ENCODE results near the gene PPA1. TPM values are rescaled to one million over a fixed set of nuclear protein-coding genes. Genes with fewer than 3 reads are reported as not detected.
A peak's percentile ranks its signal among the peaks of the same experiment; 100 is the strongest.

The PPA1 gene
- total and polyA plus RNA-seq, 3 experiments from 2014 or later = 122 to 368 (median 358) TPM

GRCh38 chr10:70175516-70175915 is 57.7 kb downstream of the PPA1 start:
- Mint-ChIP-seq H3K4me1 (peaks cover 26 to 32% (median 29%) of the 10 kb centered on the region in 3 donors), H3K27ac (peak overlapping the region in 3 of 8 donors; percentile 26 to 87 (median 51)), H3K27me3 (peaks cover 3% of the 10 kb centered on the region in 2 donors), H3K4me3 (peak overlapping the region in 1 of 7 donors; percentile 38), H3K36me3 (peaks cover 0 to 1% (median 0%) of the 10 kb centered on the region in 3 donors), H3K9me3 (no peaks in the 10 kb centered on the region)
- CTCF ChIA-PET = interaction anchor here (1.0 to 2.7 kb wide), 5 partner anchors 22 to 189 kb away, joined by 5 to 20 read pairs (median 6); partner anchors contain the start of gene TYSND1
- no peak for DNase-seq
- POLR2A ChIA-PET = interaction anchor here (1.3 kb wide), 1 partner anchor 12 kb away, joined by 4 read pairs; no protein-coding TSS in a partner anchor
- H3K27me3 ChIP-seq (ENCODE audit: insufficient read depth, low read length, poor library complexity, severe bottlenecking) = no peaks in the 10 kb centered on the region
- peaks cover 25% of the 10 kb centered on the region for H3K4me1 ChIP-seq (ENCODE audit: insufficient read depth, low read length)
- no peak overlapping the region for H3K4me3 ChIP-seq (ENCODE audit: low read length)
- no peak overlapping the region for H3K27ac ChIP-seq (ENCODE audit: low read depth, low read length)
- H3K36me3 ChIP-seq (ENCODE audit: insufficient read depth, low read length) = no peaks in the 10 kb centered on the region
- H3K9me3 ChIP-seq (ENCODE audit: low read length) = no peaks in the 10 kb centered on the region

- Mint-ChIP-seq H3K9me3 (no peaks in the 10 kb centered on the region), H3K4me3 (peak overlapping the region; percentile 28 to 82 (median 65)), H3K27ac (peak overlapping the region; percentile 70 to 97 (median 91)), H3K27me3 (peaks cover 0 to 3% of the 10 kb centered on the region in 2 donors), H3K4me1 (peaks cover 29 to 36% (median 32%) of the 10 kb centered on the region in 3 donors), H3K36me3 (peaks cover 0 to 12% (median 0%) of the 10 kb centered on the region in 3 donors)
- POLR2A ChIA-PET = interaction anchor here (1.1 to 1.3 kb wide), 2 partner anchors 11 to 28 kb away, joined by 3 to 4 read pairs; partner anchors contain the start of gene TYSND1
- Histone ChIP-seq H3K4me3 (ENCODE audit: low read length) (peak overlapping the region; percentile 3), H3K9me3 (ENCODE audit: low read length) (no peaks in the 10 kb centered on the region), H3K36me3 (ENCODE audit: insufficient read depth, low read length) (no peaks in the 10 kb centered on the region), H3K4me1 (ENCODE audit: insufficient read depth, low read length) (peaks cover 25% of the 10 kb centered on the region), H3K27ac (ENCODE audit: low read depth, low read length) (peak overlapping the region; percentile 1), H3K27me3 (ENCODE audit: insufficient read depth, low read length, poor library complexity, severe bottlenecking) (no peaks in the 10 kb centered on the region)
- peak; percentile 11 to 66 (median 51) for DNase-seq
- CTCF ChIA-PET = interaction anchor here (1.6 to 2.7 kb wide), 4 partner anchors 25 to 190 kb away, joined by 5 to 20 read pairs (median 6); partner anchors contain the start of gene TYSND1
Measured at GRCh38 chr10:70174058-70174741, 59.0 kb downstream of the PPA1 start.

DNA sequence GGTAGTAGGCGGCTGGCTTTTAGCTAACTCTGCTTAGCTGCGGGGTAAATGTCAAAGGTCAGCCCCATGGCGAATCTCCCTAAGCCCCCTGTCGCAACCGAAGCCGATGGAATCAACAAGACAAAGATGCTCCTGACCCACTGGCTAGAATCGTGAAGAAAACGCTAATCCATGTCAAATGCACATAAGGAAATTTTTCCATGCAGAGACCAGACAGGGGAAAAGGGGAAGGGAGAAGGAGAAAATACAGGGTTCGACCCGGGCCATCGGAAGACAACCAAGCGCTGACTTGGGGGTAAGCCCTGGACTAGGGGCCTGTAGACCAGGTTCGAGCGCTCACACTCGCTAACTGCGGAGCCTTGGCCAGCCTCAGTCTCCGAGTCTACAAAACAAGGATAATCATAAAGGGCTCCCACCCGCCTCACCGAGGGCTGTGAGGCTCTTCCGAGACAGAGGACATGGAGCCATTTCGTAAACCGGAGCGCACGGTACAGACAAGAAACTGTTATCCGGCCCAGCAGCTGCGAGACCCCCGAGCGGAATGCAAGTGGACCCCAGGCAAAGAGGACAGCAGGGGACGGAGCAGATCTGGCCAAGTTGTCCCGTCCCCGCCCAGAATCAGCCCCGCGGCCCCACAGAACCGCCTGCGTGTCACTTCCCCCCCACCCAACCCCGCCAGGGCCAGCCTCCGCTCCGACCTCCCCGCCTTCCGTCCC is 63.4 kb downstream of the PPA1 start:
- Histone ChIP-seq H3K36me3 (ENCODE audit: insufficient read depth, low read length) (peaks cover 13% of the 10 kb centered on the region), H3K27me3 (ENCODE audit: insufficient read depth, low read length, poor library complexity, severe bottlenecking) (no peaks in the 10 kb centered on the region), H3K4me1 (ENCODE audit: insufficient read depth, low read length) (peaks cover 62% of the 10 kb centered on the region), H3K27ac (ENCODE audit: low read depth, low read length) (peak overlapping the region; percentile 80), H3K4me3 (ENCODE audit: low read length) (peak overlapping the region; percentile 78), H3K9me3 (ENCODE audit: low read length) (no peaks in the 10 kb centered on the region)
- Mint-ChIP-seq H3K9me3 (no peaks in the 10 kb centered on the region), H3K4me3 (peak overlapping the region; percentile 83 to 97 (median 93)), H3K36me3 (peaks cover 8 to 41% (median 9%) of the 10 kb centered on the region in 3 donors), H3K4me1 (peaks cover 59 to 73% (median 72%) of the 10 kb centered on the region in 3 donors), H3K27ac (peak overlapping the region; percentile 94 to 98 (median 96)), H3K27me3 (no peaks in the 10 kb centered on the region)
- ChIA-PET POLR2A (interaction anchor here (0.6 to 5.2 kb wide), 7 partner anchors 11 to 76 kb away, joined by 3 to 59 read pairs (median 5); partner anchors contain the start of gene TYSND1), CTCF (interaction anchor here (1.0 to 6.2 kb wide), 4 partner anchors 19 to 62 kb away, joined by 3 to 58 read pairs (median 3); partner anchors contain the start of gene TYSND1)
- peak in 1 of 5 donors; percentile 12 for DNase-seq

DNA sequence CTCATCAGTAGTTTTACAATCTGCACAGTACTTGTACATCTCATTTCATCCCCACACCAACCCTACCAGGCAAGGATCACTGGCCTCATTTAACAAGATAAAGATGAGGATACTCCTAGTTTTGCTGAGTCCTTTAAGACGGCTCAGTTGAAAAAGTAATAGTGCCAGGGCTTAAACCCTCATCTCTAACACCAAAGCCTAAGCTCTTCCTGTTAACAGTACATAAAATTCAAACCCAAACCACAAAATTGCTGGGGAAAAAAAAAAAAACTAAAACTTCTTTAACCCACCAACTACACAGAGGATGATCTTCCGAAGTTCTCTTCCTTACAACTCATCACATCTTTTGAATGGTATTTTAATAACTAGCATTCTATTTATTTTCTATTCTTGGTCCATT is 64.2 kb downstream of the PPA1 start:
- H3K27ac ChIP-seq (ENCODE audit: low read depth, low read length) = peak overlapping the region; percentile 80
- H3K9me3 ChIP-seq (ENCODE audit: low read length) = no peaks in the 10 kb centered on the region
- peaks cover 57 to 73% (median 72%) of the 10 kb centered on the region in 3 donors for H3K4me1 Mint-ChIP-seq
- peaks cover 62% of the 10 kb centered on the region for H3K4me1 ChIP-seq (ENCODE audit: insufficient read depth, low read length)
- peak in 2 of 5 donors; percentile 64 to 71 for DNase-seq
- H3K27me3 Mint-ChIP-seq = no peaks in the 10 kb centered on the region
- ChIA-PET POLR2A (interaction anchor here (0.6 to 5.2 kb wide), 7 partner anchors 23 to 236 kb away, joined by 3 to 59 read pairs (median 4); partner anchors contain the start of genes EIF4EBP2 and TYSND1), CTCF (interaction anchor here (1.0 to 6.2 kb wide), 2 partner anchors 19 to 23 kb away, joined by 3 to 58 read pairs; partner anchors contain the start of gene TYSND1)
- H3K27me3 ChIP-seq (ENCODE audit: insufficient read depth, low read length, poor library complexity, severe bottlenecking) = no peaks in the 10 kb centered on the region
- peaks cover 13% of the 10 kb centered on the region for H3K36me3 ChIP-seq (ENCODE audit: insufficient read depth, low read length)
- no peaks in the 10 kb centered on the region for H3K9me3 Mint-ChIP-seq
- H3K36me3 Mint-ChIP-seq = peaks cover 8 to 46% (median 9%) of the 10 kb centered on the region in 3 donors
- H3K4me3 ChIP-seq (ENCODE audit: low read length) = peak overlapping the region; percentile 78
- peak overlapping the region; percentile 83 to 97 (median 93) for H3K4me3 Mint-ChIP-seq
- H3K27ac Mint-ChIP-seq = peak overlapping the region; percentile 10 to 98 (median 95)

GRCh38 chr10:70167246-70167645 is 66.0 kb downstream of the PPA1 start:
- H3K4me3 ChIP-seq (ENCODE audit: low read length) = no peak overlapping the region
- no peaks in the 10 kb centered on the region for H3K9me3 ChIP-seq (ENCODE audit: low read length)
- H3K36me3 ChIP-seq (ENCODE audit: insufficient read depth, low read length) = peaks cover 13% of the 10 kb centered on the region
- H3K27me3 ChIP-seq (ENCODE audit: insufficient read depth, low read length, poor library complexity, severe bottlenecking) = no peaks in the 10 kb centered on the region
- Mint-ChIP-seq H3K27ac (peak overlapping the region in 6 of 8 donors; percentile 25 to 94 (median 69)), H3K27me3 (no peaks in the 10 kb centered on the region), H3K4me3 (peak overlapping the region; percentile 2 to 67 (median 61)), H3K9me3 (no peaks in the 10 kb centered on the region), H3K4me1 (peaks cover 68 to 80% (median 79%) of the 10 kb centered on the region in 3 donors), H3K36me3 (peaks cover 8 to 51% (median 9%) of the 10 kb centered on the region in 3 donors)
- H3K27ac ChIP-seq (ENCODE audit: low read depth, low read length) = no peak overlapping the region
- peaks cover 74% of the 10 kb centered on the region for H3K4me1 ChIP-seq (ENCODE audit: insufficient read depth, low read length)
- ChIA-PET POLR2A (interaction anchor here (0.6 to 5.2 kb wide), 3 partner anchors 21 to 237 kb away, joined by 3 to 59 read pairs (median 4); partner anchors contain the start of gene TYSND1), CTCF (interaction anchor here (0.9 to 6.2 kb wide), 3 partner anchors 17 to 51 kb away, joined by 3 to 58 read pairs (median 8); partner anchors contain the start of gene TYSND1)
- no peak for DNase-seq

- Mint-ChIP-seq H3K9me3 (no peaks in the 10 kb centered on the region), H3K36me3 (peaks cover 8 to 59% (median 9%) of the 10 kb centered on the region in 3 donors), H3K4me3 (peak overlapping the region in 4 of 7 donors; percentile 19 to 56 (median 43)), H3K27ac (peak overlapping the region in 5 of 8 donors; percentile 13 to 84 (median 51)), H3K4me1 (peaks cover 74 to 85% (median 85%) of the 10 kb centered on the region in 3 donors), H3K27me3 (no peaks in the 10 kb centered on the region)
- Histone ChIP-seq H3K4me3 (ENCODE audit: low read length) (no peak overlapping the region), H3K9me3 (ENCODE audit: low read length) (no peaks in the 10 kb centered on the region), H3K27me3 (ENCODE audit: insufficient read depth, low read length, poor library complexity, severe bottlenecking) (no peaks in the 10 kb centered on the region), H3K36me3 (ENCODE audit: insufficient read depth, low read length) (peaks cover 20% of the 10 kb centered on the region), H3K27ac (ENCODE audit: low read depth, low read length) (no peak overlapping the region), H3K4me1 (ENCODE audit: insufficient read depth, low read length) (peaks cover 81% of the 10 kb centered on the region)
- DNase-seq = no peak
- POLR2A ChIA-PET = interaction anchor here (0.7 to 5.2 kb wide), 2 partner anchors 20 to 27 kb away, joined by 3 to 59 read pairs; partner anchors contain the start of gene TYSND1
- CTCF ChIA-PET = interaction anchor here (2.4 to 6.2 kb wide), 2 partner anchors 20 to 50 kb away, joined by 8 to 58 read pairs; partner anchors contain the start of gene TYSND1
Measured at GRCh38 chr10:70166394-70166793, 66.8 kb downstream of the PPA1 start.

GRCh38 chr10:70164163-70164562 is 69.1 kb downstream of the PPA1 start:
- H3K4me3 Mint-ChIP-seq = peak overlapping the region; percentile 44 to 79 (median 69)
- peaks cover 27% of the 10 kb centered on the region for H3K36me3 ChIP-seq (ENCODE audit: insufficient read depth, low read length)
- ChIA-PET CTCF (no interaction called here), POLR2A (no interaction called here)
- no peak overlapping the region for H3K27ac ChIP-seq (ENCODE audit: low read depth, low read length)
- peaks cover 80% of the 10 kb centered on the region for H3K4me1 ChIP-seq (ENCODE audit: insufficient read depth, low read length)
- no peaks in the 10 kb centered on the region for H3K27me3 ChIP-seq (ENCODE audit: insufficient read depth, low read length, poor library complexity, severe bottlenecking)
- no peak for DNase-seq
- H3K4me3 ChIP-seq (ENCODE audit: low read length) = no peak overlapping the region
- H3K36me3 Mint-ChIP-seq = peaks cover 9 to 64% (median 14%) of the 10 kb centered on the region in 3 donors
- H3K27me3 Mint-ChIP-seq = no peaks in the 10 kb centered on the region
- H3K9me3 Mint-ChIP-seq = no peaks in the 10 kb centered on the region
- H3K9me3 ChIP-seq (ENCODE audit: low read length) = no peaks in the 10 kb centered on the region
- H3K27ac Mint-ChIP-seq = peak overlapping the region in 7 of 8 donors; percentile 30 to 63 (median 52)
- peaks cover 80 to 96% (median 95%) of the 10 kb centered on the region in 3 donors for H3K4me1 Mint-ChIP-seq
